ENCODE results near the gene CTNNA3. TPM values are rescaled to one million over a fixed set of nuclear protein-coding genes. Genes with fewer than 3 reads are reported as not detected.

The CTNNA3 gene
- total and polyA plus RNA-seq, 4 donors: 0.38 to 8.9 (median 5.2) TPM

DNA sequence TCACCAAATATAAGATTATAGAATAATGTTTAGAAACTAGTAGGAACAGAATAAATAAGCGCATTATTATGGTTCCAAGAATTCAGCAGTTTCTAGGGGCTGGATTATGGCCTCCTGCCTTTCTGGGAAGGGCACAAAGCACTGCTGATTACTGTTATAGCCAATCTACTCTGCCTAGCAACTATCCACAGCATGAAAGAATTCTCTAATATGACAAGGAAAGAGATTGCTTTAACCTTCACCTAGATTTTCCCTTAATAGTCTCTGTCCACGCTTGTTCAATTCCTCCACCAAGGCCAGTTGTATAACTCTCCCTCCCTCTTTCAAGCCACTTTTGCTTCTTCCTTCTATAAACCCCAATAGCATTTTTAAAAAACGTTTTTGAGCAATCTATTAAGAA is 1803.7 kb downstream of the CTNNA3 start:
- ATAC-seq (ENCODE audit: low FRiP score) (no peak), DNase-seq (no peak)
- Histone ChIP-seq H3K4me3 (ENCODE audit: low read length in 2 of 2) (no peak overlapping the region), H3K36me3 (ENCODE audit: control insufficient read depth in 1 of 2, insufficient read depth in 2 of 2, low read length in 1 of 2) (no peaks in the 10 kb centered on the region), H3K27me3 (ENCODE audit: control insufficient read depth in 1 of 2, insufficient read depth in 2 of 2, low read length in 1 of 2) (no peaks in the 10 kb centered on the region), H3K27ac (ENCODE audit: low read depth in 1 of 2, low read length in 2 of 2) (no peak overlapping the region), H3K9me3 (ENCODE audit: control insufficient read depth, low read length) (peaks cover 6% of the 10 kb centered on the region), H3K4me1 (ENCODE audit: control insufficient read depth in 1 of 2, insufficient read depth in 2 of 2, low read length in 2 of 2) (no peaks in the 10 kb centered on the region)
- intact Hi-C loops (cut with DNase I): no loop called here
- 70 to 73% methylated on average over 3 of the region's 3 CpGs for WGBS, 2 donors

- Histone ChIP-seq H3K4me3 (ENCODE audit: low read length in 2 of 2) (no peak overlapping the region), H3K4me1 (ENCODE audit: control insufficient read depth in 1 of 2, insufficient read depth in 2 of 2, low read length in 2 of 2) (no peaks in the 10 kb centered on the region), H3K9me3 (ENCODE audit: control insufficient read depth, low read length) (peaks cover 6% of the 10 kb centered on the region), H3K36me3 (ENCODE audit: control insufficient read depth in 1 of 2, insufficient read depth in 2 of 2, low read length in 1 of 2) (no peaks in the 10 kb centered on the region), H3K27me3 (ENCODE audit: control insufficient read depth in 1 of 2, insufficient read depth in 2 of 2, low read length in 1 of 2) (no peaks in the 10 kb centered on the region), H3K27ac (ENCODE audit: low read depth in 1 of 2, low read length in 2 of 2) (no peak overlapping the region)
- intact Hi-C loops (cut with DNase I): no loop called here
- no peak for ATAC-seq (ENCODE audit: low FRiP score)
- no peak for DNase-seq
- WGBS, 2 donors: 57 to 59% methylated on average over 3 of the region's 3 CpGs
Measured at GRCh38 chr10:65891073-65891981, 1804.7 kb downstream of the CTNNA3 start.

- ATAC-seq (ENCODE audit: low FRiP score) (no peak), DNase-seq (no peak)
- Histone ChIP-seq H3K27me3 (ENCODE audit: control insufficient read depth in 1 of 2, insufficient read depth in 2 of 2, low read length in 1 of 2) (no peaks in the 10 kb centered on the region), H3K9me3 (ENCODE audit: control insufficient read depth, low read length) (no peaks in the 10 kb centered on the region), H3K4me1 (ENCODE audit: control insufficient read depth in 1 of 2, insufficient read depth in 2 of 2, low read length in 2 of 2) (no peaks in the 10 kb centered on the region), H3K27ac (ENCODE audit: low read depth in 1 of 2, low read length in 2 of 2) (no peak overlapping the region), H3K36me3 (ENCODE audit: control insufficient read depth in 1 of 2, insufficient read depth in 2 of 2, low read length in 1 of 2) (no peaks in the 10 kb centered on the region), H3K4me3 (ENCODE audit: low read length in 2 of 2) (no peak overlapping the region)
- intact Hi-C loops (cut with DNase I): no loop called here
Measured at GRCh38 chr10:65864529-65864928, 1831.5 kb downstream of the CTNNA3 start.

DNA sequence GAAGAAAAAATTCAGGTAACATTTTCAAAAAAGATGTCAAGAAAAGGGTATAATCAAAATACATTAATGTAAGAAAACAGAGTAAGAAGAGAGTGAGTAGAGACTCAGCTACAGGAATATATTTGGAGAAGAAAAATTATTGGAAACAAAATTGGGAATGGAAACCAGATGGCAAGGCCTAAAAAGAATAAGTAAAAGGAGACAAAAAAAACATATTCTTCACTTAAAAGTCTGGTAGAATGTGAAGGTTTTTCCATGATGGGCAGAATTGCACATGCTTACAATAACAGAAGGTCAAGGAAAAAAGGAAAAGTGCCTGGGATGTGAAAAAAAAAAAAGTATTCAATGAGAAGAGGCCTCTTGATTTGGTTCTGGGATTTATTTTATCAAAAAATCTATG is 1832.0 kb downstream of the CTNNA3 start:
- no peaks in the 10 kb centered on the region for H3K27me3 ChIP-seq (ENCODE audit: control insufficient read depth in 1 of 2, insufficient read depth in 2 of 2, low read length in 1 of 2)
- H3K36me3 ChIP-seq (ENCODE audit: control insufficient read depth in 1 of 2, insufficient read depth in 2 of 2, low read length in 1 of 2): no peaks in the 10 kb centered on the region
- ATAC-seq (ENCODE audit: low FRiP score) (no peak), DNase-seq (no peak)
- no peaks in the 10 kb centered on the region for H3K9me3 ChIP-seq (ENCODE audit: control insufficient read depth, low read length)
- no peak overlapping the region for H3K4me3 ChIP-seq (ENCODE audit: low read length in 2 of 2)
- intact Hi-C loops (cut with DNase I): no loop called here
- no peak overlapping the region for H3K27ac ChIP-seq (ENCODE audit: low read depth in 1 of 2, low read length in 2 of 2)
- no peaks in the 10 kb centered on the region for H3K4me1 ChIP-seq (ENCODE audit: control insufficient read depth in 1 of 2, insufficient read depth in 2 of 2, low read length in 2 of 2)

Small RNA genes within 50 kb of the gene (microRNA-seq; reads per million reads assigned to microRNA genes)
- 0.60 to 0.99 reads per million in 2 donors for gene MIR7151

Other genes starting within 250 kb of the CTNNA3 start
- 1 to 10 TPM; 1.9 to 4.1 TPM for gene DNAJC12, start 142.0 kb upstream of the CTNNA3 start, total RNA-seq
- 1 to 10 TPM; 1.7 to 4.4 TPM for gene DNAJC12, start 142.0 kb upstream of the CTNNA3 start, polyA plus RNA-seq
- gene SIRT1, start 188.5 kb upstream of the CTNNA3 start, total RNA-seq: 10 to 100 TPM; 21.7 to 24.8 TPM
- gene SIRT1, start 188.5 kb upstream of the CTNNA3 start, polyA plus RNA-seq: 10 to 100 TPM; 13.0 to 16.5 TPM